ENCODE data around the gene HOMER3.

DNA sequence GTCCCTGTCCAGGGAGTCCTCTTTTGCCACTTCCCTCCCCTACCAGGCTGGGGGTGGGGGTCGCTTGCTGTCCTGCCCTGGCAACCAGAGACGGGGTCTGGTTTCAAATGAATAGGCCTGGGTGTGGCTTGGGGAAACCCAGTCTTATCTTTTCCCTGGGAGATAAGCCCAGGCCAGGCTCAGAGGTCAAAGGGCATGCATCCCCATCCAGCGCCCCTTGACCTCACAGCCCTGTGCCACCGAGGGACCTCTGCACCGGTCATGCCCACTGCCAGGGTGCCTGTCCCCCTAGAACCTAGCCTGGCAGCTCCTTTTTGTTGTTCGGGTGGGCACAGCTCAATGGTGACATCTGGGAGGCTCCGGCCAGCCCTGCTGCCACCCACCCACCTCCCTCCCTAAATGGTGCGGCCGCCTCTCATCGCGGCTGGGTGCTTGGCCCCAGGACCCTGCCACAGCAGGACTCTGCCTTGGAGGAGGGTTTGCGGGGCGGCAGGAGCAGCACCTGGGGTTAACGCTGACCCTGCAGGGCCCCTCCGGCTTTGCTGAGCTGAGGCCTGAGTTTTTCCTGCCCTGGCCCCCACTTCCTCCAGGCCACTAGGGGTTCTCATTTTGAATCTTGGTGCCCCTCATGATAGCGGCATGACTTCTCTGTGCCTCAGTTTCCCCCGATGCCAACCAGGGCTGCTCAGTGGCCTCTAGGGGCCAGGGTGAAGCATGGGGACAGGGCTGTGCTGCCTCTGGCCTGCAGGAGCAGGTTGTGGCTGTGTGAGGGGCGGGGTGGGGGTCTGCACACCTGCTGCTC lies 42.2 kb downstream of the HOMER3 start:
- no peak for TF ChIP-seq CTCF (IDR thresholded peaks at IDR 0.05)
- TF ChIP-seq POLR2A (IDR thresholded peaks at IDR 0.05), result no peak

All from ovary (tissue), 3 donors.